Breast epithelium (tissue), 3 donors: Measurements from ENCODE around the gene KIAA1210.

Source experiments
- POLR2A ChIP-seq: fragments of 450-650 bp; IDR thresholded peaks from one replicate; pipeline ENCODE4 v1.6.1; 2016; ENCODE audit warnings: antibody characterized with exemption, mild to moderate bottlenecking, moderate library complexity
- POLR2AphosphoS5 ChIP-seq, 3 donors: sonication (generic); formaldehyde crosslinking; IDR thresholded peaks; one replicate each; pipeline ENCODE4 v1.6.1; 2017; ENCODE audit warnings: antibody characterized with exemption in 3 of 3
- TF ChIP-seq, protein P1 (sequence below), 3 donors: fragments of 450-650 bp; IDR thresholded peaks; one replicate each; pipeline ENCODE4 v1.5.1; 2016 to 2017; ENCODE audit warnings: antibody characterized with exemption in 3 of 3, mild to moderate bottlenecking in 3 of 3, moderate library complexity in 3 of 3

GRCh38 chrX:119145241-119145653 is 17.6 kb upstream of the KIAA1210 start:
- TF ChIP-seq, protein P1, sequence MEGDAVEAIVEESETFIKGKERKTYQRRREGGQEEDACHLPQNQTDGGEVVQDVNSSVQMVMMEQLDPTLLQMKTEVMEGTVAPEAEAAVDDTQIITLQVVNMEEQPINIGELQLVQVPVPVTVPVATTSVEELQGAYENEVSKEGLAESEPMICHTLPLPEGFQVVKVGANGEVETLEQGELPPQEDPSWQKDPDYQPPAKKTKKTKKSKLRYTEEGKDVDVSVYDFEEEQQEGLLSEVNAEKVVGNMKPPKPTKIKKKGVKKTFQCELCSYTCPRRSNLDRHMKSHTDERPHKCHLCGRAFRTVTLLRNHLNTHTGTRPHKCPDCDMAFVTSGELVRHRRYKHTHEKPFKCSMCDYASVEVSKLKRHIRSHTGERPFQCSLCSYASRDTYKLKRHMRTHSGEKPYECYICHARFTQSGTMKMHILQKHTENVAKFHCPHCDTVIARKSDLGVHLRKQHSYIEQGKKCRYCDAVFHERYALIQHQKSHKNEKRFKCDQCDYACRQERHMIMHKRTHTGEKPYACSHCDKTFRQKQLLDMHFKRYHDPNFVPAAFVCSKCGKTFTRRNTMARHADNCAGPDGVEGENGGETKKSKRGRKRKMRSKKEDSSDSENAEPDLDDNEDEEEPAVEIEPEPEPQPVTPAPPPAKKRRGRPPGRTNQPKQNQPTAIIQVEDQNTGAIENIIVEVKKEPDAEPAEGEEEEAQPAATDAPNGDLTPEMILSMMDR (IDR thresholded peaks at IDR 0.05), result peak in 2 of 3 donors; percentile 15 to 24
- TF ChIP-seq POLR2A (no peak), POLR2AphosphoS5 (IDR thresholded peaks at IDR 0.05) (no peak)
